HepG2 (cell line): ENCODE results near the gene GSC2.

ENCODE experiments used
- ARNTL ChIP-seq: sonication (generic); formaldehyde crosslinking; IDR thresholded peaks from 2 replicates; pipeline ENCODE4 v1.4.0; 2020; ENCODE audit warnings: mild to moderate bottlenecking, missing genetic modification reagents
- CTCF ChIP-seq: sonication (generic); formaldehyde crosslinking; IDR thresholded peaks from 2 replicates; pipeline ENCODE4 v1.5.0; 2020; ENCODE audit warnings: mild to moderate bottlenecking, missing genetic modification reagents, moderate library complexity
- ELF4 ChIP-seq: sonication (generic); formaldehyde crosslinking; IDR thresholded peaks from 2 replicates; pipeline ENCODE4 v1.5.0; 2020; ENCODE audit warnings: missing genetic modification reagents, mild to moderate bottlenecking, moderate library complexity, borderline replicate concordance
- FOSL1 ChIP-seq: sonication (generic); formaldehyde crosslinking; IDR thresholded peaks from 2 replicates; pipeline ENCODE4 v1.9.0; 2021; ENCODE audit warnings: missing genetic modification reagents, borderline replicate concordance
- NR2C2 ChIP-seq: sonication (generic); formaldehyde crosslinking; IDR thresholded peaks from 2 replicates; pipeline ENCODE4 v1.4.0; 2020; ENCODE audit warnings: missing genetic modification reagents, mild to moderate bottlenecking, moderate library complexity, borderline replicate concordance
- SALL1 ChIP-seq: sonication (generic); formaldehyde crosslinking; IDR thresholded peaks from 2 replicates; pipeline ENCODE4 v1.8.0; 2022; ENCODE audit warnings: mild to moderate bottlenecking, missing genetic modification reagents
- STAT6 ChIP-seq: sonication (generic); formaldehyde crosslinking; IDR thresholded peaks from 2 replicates; pipeline ENCODE4 v1.4.0; 2020; ENCODE audit warnings: missing genetic modification reagents, mild to moderate bottlenecking, borderline replicate concordance
- TAF1 ChIP-seq: sonication (generic); formaldehyde crosslinking; IDR thresholded peaks from 2 replicates; pipeline ENCODE4 v1.4.0; 2020; ENCODE audit warnings: missing genetic modification reagents
- ZNF12 ChIP-seq: sonication (generic); formaldehyde crosslinking; IDR thresholded peaks from 2 replicates; pipeline ENCODE4 v1.5.0; 2020; ENCODE audit warnings: missing genetic modification reagents
- ZNF609 ChIP-seq: sonication (generic); formaldehyde crosslinking; IDR thresholded peaks from 2 replicates; pipeline ENCODE4 v1.4.0; 2020; ENCODE audit warnings: mild to moderate bottlenecking, missing genetic modification reagents, borderline replicate concordance
- ZNF670 ChIP-seq: sonication (generic); formaldehyde crosslinking; IDR thresholded peaks from 2 replicates; pipeline ENCODE4 v1.8.0; 2022; ENCODE audit warnings: mild to moderate bottlenecking, missing genetic modification reagents, borderline replicate concordance
- TF ChIP-seq, protein P1 (sequence below): IDR thresholded peaks from 2 replicates; pipeline ENCODE4 v1.6.1; 2012; ENCODE audit warnings: low read depth, low read length, improper control_type of control experiment
- TF ChIP-seq, protein P2 (sequence below): sonication (generic); formaldehyde crosslinking; IDR thresholded peaks from 2 replicates; pipeline ENCODE4 v1.8.0; 2022; ENCODE audit warnings: missing genetic modification reagents, mild to moderate bottlenecking, moderate library complexity, borderline replicate concordance
- TF ChIP-seq, protein P3 (sequence below), 2 experiments: IDR thresholded peaks; 2 replicates each; pipeline ENCODE4 v1.6.1; 2011 to 2012; ENCODE audit warnings: low read length in 2 of 2, borderline replicate concordance in 1 of 2, low read depth in 1 of 2, mild to moderate bottlenecking in 1 of 2, moderate library complexity in 1 of 2

- TF ChIP-seq, protein P1, sequence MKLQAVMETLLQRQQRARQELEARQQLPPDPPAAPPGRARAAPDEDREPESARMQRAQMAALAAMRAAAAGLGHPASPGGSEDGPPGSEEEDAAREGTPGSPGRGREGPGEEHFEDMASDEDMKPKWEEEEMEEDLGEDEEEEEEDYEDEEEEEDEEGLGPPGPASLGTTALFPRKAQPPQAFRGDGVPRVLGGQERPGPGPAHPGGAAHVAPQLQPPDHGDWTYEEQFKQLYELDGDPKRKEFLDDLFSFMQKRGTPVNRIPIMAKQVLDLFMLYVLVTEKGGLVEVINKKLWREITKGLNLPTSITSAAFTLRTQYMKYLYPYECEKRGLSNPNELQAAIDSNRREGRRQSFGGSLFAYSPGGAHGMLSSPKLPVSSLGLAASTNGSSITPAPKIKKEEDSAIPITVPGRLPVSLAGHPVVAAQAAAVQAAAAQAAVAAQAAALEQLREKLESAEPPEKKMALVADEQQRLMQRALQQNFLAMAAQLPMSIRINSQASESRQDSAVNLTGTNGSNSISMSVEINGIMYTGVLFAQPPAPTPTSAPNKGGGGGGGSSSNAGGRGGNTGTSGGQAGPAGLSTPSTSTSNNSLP, result no peak
- TF ChIP-seq CTCF (CRISPR knock-in tag) (no peak), FOSL1 (CRISPR knock-in tag) (no peak), ELF4 (CRISPR knock-in tag) (no peak), NR2C2 (CRISPR knock-in tag) (no peak), ZNF609 (CRISPR knock-in tag) (no peak), ZNF670 (CRISPR knock-in tag) (no peak), ZNF12 (CRISPR knock-in tag) (no peak), ARNTL (no peak), STAT6 (CRISPR knock-in tag) (no peak), TAF1 (CRISPR knock-in tag) (no peak), SALL1 (no peak)
- TF ChIP-seq, protein P2, sequence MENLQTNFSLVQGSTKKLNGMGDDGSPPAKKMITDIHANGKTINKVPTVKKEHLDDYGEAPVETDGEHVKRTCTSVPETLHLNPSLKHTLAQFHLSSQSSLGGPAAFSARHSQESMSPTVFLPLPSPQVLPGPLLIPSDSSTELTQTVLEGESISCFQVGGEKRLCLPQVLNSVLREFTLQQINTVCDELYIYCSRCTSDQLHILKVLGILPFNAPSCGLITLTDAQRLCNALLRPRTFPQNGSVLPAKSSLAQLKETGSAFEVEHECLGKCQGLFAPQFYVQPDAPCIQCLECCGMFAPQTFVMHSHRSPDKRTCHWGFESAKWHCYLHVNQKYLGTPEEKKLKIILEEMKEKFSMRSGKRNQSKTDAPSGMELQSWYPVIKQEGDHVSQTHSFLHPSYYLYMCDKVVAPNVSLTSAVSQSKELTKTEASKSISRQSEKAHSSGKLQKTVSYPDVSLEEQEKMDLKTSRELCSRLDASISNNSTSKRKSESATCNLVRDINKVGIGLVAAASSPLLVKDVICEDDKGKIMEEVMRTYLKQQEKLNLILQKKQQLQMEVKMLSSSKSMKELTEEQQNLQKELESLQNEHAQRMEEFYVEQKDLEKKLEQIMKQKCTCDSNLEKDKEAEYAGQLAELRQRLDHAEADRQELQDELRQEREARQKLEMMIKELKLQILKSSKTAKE (CRISPR knock-in tag), result no peak
- TF ChIP-seq, protein P3, sequence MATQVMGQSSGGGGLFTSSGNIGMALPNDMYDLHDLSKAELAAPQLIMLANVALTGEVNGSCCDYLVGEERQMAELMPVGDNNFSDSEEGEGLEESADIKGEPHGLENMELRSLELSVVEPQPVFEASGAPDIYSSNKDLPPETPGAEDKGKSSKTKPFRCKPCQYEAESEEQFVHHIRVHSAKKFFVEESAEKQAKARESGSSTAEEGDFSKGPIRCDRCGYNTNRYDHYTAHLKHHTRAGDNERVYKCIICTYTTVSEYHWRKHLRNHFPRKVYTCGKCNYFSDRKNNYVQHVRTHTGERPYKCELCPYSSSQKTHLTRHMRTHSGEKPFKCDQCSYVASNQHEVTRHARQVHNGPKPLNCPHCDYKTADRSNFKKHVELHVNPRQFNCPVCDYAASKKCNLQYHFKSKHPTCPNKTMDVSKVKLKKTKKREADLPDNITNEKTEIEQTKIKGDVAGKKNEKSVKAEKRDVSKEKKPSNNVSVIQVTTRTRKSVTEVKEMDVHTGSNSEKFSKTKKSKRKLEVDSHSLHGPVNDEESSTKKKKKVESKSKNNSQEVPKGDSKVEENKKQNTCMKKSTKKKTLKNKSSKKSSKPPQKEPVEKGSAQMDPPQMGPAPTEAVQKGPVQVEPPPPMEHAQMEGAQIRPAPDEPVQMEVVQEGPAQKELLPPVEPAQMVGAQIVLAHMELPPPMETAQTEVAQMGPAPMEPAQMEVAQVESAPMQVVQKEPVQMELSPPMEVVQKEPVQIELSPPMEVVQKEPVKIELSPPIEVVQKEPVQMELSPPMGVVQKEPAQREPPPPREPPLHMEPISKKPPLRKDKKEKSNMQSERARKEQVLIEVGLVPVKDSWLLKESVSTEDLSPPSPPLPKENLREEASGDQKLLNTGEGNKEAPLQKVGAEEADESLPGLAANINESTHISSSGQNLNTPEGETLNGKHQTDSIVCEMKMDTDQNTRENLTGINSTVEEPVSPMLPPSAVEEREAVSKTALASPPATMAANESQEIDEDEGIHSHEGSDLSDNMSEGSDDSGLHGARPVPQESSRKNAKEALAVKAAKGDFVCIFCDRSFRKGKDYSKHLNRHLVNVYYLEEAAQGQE (IDR thresholded peaks at IDR 0.05; ENCODE audit: borderline replicate concordance in 1 of 2, low read depth in 1 of 2, low read length in 2 of 2), result no peak
Measured at GRCh38 chr22:19152942-19153883, 3.1 kb upstream of the GSC2 start.
